GM10248 (cell line): ENCODE measurements around the gene CDX4.

Experiments used
- CTCF ChIA-PET: fragments of 300-600 bp; sonication (Branson Sonifier 250); formaldehyde crosslinking; extraction: SDS; loops from one replicate; lab custom pipeline; 2021; ENCODE audit warnings: antibody characterized with exemption; lab: Yijun Ruan, JAX
- POLR2A ChIA-PET: fragments of 350-650 bp; sonication (Branson Sonifier 250); formaldehyde crosslinking; extraction: SDS; loops from one replicate; lab custom pipeline; 2020; ENCODE audit warnings: antibody characterized with exemption; lab: Yijun Ruan, JAX
- DNase-seq: peaks from one replicate; pipeline ENCODE4 v3.0.0; 2012; ENCODE audit errors: extremely low spot score
- CTCF ChIP-seq: IDR thresholded peaks from 2 replicates; pipeline ENCODE4 v1.5.1; 2012; ENCODE audit warnings: mild to moderate bottlenecking, low read depth; ENCODE audit errors: extremely low read depth, missing control alignments, control extremely low read depth

Gene CDX4

DNA sequence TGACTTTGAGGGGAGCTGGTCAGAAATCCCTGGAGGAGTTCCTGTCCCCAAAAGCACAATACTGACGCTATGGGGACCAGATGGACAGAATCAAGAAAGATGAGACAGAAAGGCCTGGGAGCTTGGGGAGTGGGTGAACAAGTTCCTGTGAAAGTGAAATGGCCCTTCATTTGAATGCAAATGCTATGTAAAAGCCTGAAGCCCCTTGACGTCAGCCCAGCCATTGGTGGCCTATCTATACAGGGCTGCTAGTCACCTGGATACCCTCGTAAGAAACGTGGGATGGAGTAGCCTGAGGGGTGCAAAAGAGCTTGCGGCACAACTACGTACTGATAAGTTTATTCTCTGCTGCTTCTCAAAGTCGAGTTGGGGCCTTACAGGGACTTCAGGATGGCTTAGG, at the start of gene CDX4:
CDX4 (plus strand) TSS at position 223 of the 400 bp plus-strand sequence. CDS start 201 bp downstream, outside the sequence.
- no peak for DNase-seq
- POLR2A ChIA-PET: no interaction called here

GRCh38 chrX:73398185-73398914, 48.5 kb upstream of the CDX4 start:
- CTCF ChIA-PET: no interaction called here
- POLR2A ChIA-PET: no interaction called here
- TF ChIP-seq CTCF: no peak
- DNase-seq: no peak

More for the DNA sequence above, at the start of gene CDX4:
- CTCF ChIA-PET: no interaction called here
- TF ChIP-seq CTCF: no peak

GRCh38 chrX:73400136-73400748, 46.6 kb upstream of the CDX4 start:
- CTCF ChIA-PET: no interaction called here
- DNase-seq: no peak
- no peak for TF ChIP-seq CTCF
- POLR2A ChIA-PET: no interaction called here

- ChIA-PET CTCF (no interaction called here), POLR2A (no interaction called here)
- DNase-seq: no peak
These were observed 45.1 kb upstream of the CDX4 start for GRCh38 chrX:73401591-73402266.

GRCh38 chrX:73412930-73413329, 33.9 kb upstream of the CDX4 start:
- DNase-seq: no peak
- no peak for TF ChIP-seq CTCF
- ChIA-PET POLR2A (no interaction called here), CTCF (no interaction called here)

More at GRCh38 chrX:73401591-73402266, 45.1 kb upstream of the CDX4 start:
- no peak for TF ChIP-seq CTCF

DNA sequence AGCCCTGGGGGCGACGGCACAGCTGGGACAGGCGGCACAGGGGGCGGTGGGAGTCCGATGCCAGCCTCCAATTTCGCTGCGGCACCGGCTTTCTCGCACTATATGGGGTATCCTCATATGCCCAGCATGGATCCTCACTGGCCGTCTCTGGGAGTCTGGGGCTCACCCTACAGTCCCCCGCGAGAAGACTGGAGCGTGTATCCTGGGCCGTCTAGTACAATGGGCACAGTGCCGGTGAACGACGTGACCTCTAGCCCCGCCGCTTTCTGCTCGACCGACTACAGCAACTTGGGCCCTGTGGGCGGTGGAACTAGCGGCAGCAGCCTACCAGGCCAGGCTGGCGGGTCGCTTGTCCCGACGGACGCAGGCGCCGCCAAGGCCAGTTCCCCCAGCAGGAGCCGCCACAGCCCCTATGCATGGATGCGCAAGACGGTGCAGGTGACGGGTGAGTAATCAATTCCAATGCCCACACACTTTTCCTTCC, 500 bp downstream of the CDX4 start:
- POLR2A ChIA-PET: no interaction called here
- TF ChIP-seq CTCF: no peak
- no peak for DNase-seq
- CTCF ChIA-PET: no interaction called here
